CD1c-positive myeloid dendritic cell (primary cell): ENCODE measurements around the gene NOL4L.
A peak's percentile ranks its signal among the peaks of the same experiment; 100 is the strongest.

Experiments used
- DNase-seq: peaks from one replicate; pipeline ENCODE4 v3.0.0-alpha.2; 2016; ENCODE audit errors: extremely low spot score

NOL4L gene

DNA sequence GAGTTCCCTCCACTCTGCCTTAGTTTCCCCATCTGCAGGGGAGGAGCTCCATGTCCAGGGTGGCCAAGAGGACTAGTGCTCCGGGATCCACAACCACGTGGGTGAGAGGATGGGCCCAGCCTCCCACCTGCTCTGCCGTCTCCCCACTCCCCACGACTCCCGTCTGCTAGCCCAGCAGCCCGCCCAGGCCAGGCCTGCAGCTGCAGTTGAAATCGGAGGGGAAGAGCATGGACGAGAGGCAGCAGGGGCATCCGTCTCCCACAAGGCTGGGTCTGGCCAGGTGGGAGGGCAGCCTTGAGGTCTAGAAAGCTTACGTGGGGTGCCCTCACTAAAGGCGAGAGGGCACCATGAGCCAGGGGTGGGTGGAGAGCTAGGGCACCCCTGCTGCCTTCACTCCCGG is 8.6 kb downstream of the NOL4L start:
- no peak for DNase-seq

DNA sequence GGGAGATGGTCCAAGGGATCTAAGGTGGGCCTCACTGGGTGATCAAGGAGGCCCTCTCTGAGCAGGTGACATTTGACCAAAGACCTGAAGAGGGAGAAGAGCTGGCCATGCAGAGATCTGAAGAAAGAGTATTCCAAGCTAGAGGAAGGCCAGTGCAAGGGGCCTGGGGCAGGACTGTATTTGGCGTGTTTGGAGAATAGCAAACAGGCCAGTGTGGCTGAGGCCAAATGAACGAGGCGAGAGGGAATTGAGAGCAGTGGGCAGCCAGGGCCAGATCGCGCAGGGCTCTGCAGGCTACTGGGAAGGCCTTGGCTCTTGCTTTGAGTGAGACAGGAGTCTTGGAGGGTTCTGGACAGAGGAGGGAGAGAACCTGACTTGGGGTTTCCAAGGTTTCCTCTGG is 9.3 kb downstream of the NOL4L start:
- no peak for DNase-seq

DNA sequence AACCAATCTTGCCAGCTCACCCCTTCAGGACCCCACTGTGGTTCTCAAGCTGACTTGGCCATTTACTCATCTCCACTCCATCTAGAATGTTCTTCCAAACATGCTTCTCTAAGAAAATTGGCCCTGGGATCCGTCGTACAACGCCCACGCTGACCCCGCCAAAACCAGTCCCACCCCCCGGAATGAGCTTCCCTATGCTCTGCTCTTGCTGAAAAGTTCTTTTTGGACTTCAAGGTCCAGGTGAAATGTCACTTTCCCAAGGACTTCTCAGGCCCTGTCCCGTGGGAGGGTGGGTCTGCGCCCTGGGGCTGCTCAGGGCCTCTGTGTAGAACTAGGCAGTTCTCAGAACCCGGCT is 9.9 kb downstream of the NOL4L start:
- no peak for DNase-seq

GRCh38 chr20:32574296-32575226 is 10.6 kb downstream of the NOL4L start:
- peak; percentile 58 for DNase-seq

GRCh38 chr20:32573167-32573851 is 11.8 kb downstream of the NOL4L start:
- DNase-seq, result no peak

DNA sequence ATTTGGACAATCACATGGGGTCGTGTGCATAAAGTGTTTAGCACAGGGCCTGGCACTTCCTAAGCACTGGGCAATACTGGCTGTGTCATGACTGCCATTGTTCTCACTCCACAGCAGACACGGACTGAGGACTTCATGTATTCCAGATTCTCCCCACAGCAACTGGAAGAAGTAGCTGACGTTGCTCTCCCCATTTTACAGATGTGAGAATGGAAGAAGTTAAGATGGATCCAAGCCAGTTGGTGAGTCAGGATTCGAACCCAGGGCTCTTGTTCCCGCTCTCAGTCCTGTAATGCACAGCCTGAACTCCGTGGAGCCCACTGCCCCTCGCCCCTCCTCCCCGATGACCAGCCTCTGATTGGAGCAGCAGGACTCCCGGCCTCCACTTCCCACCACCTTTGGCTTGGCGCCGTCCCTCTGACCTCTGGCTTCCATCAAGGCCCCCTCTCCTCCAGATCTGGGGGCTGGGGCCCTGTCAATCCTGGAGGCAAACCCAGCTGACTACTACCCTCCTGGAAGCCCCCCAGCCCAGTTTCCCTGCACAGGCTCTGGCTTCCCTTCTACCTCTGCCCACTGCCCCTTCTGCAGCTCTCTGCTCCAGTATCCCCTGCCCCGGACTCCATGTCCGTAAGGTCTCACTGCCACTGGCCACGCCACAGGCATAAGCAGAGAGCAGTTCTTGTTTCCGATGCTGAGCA is 12.7 kb downstream of the NOL4L start:
- no peak for DNase-seq

DNA sequence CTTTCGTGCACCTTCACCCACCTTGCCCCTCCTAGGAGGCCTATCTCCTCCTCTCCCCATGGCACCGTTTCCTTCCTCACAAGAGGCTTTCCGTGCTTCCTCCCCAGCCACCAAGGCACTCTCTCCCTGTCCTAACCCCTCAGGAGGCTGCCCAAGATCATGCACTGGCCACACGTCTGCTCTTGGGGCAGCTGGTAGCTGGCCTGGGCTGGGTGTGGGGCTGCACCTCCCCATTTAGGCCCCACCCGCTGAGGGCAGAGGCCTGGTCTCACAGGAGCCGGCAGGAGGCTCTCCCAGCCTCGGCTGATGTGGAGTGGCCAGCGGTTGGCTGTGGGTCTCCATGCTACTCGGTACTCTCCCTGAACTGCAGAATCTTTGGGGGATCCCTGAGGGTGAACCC is 13.6 kb downstream of the NOL4L start:
- no peak for DNase-seq

- DNase-seq, result peak; percentile 36
Measured at GRCh38 chr20:32570401-32571190, 14.5 kb downstream of the NOL4L start.

GRCh38 chr20:32569380-32570305 is 15.5 kb downstream of the NOL4L start:
- no peak for DNase-seq

DNA sequence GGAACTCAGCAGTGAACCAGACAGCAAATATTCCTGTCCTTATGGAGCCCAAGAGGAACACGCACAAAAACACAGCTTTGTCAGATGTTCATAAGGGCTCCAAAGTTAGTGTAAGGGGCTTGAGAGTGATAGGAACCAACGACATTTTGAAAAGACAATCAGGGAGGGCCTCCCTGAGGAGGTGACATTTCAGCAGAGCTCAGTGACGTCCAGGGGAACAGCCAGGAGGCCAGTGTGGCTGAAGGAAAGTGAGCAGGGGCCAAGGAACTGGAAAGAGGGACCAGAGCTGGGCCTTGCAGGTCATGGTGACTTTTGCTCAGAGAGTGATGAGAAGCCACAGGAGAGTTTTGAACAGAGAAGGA is 16.1 kb downstream of the NOL4L start:
- no peak for DNase-seq

DNA sequence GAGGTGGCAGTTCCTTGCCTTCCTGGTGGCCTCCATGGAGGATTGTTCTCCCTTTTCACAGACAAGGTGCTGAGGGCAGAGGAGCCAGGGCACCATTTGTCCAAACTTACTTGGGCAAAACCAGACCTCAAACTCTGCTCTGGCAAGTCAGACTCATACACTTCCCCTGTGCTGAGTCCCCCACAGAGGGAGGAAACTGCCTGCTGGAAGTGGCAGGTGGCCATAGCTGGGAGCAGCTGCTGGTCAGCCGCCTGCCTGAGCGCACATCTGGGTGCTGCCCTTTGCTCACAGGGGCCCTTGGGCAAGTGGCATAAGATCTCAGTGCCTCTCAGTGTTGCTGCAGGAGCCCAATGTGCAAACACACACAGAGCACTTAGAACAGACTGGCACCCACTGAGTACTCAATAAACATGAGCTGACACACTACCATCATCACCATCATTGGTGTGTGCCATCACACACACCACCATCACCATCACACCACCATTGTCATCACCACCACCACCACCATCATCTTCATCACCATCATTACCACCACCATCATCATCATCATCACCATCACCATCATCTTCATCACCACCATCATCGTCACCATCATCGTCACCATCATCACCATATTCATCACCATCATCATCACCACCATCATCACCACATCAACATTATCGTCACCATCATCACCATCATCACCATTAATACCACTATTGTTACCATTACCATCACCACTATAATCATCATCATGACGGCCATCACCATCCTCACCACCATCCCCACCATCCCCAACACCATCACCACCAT is 17.6 kb downstream of the NOL4L start:
- no peak for DNase-seq

GRCh38 chr20:32566379-32567374 is 18.5 kb downstream of the NOL4L start:
- DNase-seq, result no peak

GRCh38 chr20:32565735-32566032 is 19.4 kb downstream of the NOL4L start:
- no peak for DNase-seq

GRCh38 chr20:32564921-32565734 is 20.0 kb downstream of the NOL4L start:
- peak; percentile 71 for DNase-seq

DNA sequence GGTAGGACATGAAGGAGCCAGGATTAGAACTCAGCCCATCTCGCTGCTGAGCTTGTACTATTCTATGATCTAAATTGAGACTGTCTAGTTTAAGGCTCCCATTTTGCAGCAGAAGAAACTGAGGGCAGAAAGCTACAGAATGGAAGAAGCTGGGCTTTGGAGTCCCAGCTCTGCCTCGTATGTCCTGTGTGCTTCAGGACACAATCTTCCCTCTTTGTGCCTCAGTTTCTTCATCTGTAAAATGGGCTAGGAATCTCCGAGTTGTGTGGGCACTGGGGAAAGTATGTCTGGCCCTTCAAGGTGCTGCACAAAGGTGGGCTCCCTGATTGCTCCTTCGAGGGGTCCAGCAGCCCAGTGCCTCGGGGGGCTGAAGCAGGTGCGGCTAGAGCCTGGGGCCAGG is 20.7 kb downstream of the NOL4L start:
- DNase-seq, result no peak

- DNase-seq, result no peak
Measured at GRCh38 chr20:32563311-32564272, 21.5 kb downstream of the NOL4L start.

DNA sequence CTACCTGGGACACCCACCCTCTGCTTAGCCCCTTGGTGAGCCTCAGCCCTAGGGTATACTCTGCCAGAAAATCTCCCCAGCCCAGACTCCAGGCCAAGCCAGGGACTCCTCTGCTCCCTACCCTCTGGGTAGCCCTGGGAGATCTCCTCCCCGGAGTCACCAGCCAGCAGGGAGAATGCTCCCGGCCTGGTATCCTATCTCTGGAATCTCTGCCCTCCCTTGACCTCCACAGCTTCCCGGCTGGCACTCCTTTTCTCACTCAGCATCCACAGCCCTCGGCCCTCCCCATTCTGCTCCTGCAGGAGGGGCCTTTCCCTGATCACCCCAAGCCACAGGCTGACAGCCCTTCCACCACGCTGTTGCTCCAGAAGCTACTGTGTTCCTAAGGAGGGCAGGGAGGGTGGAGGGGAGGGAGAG is 22.6 kb downstream of the NOL4L start:
- DNase-seq, result no peak
